ENCODE measurements around the gene HSF5. TPM values are rescaled to one million over a fixed set of nuclear protein-coding genes. Genes with fewer than 3 reads are reported as not detected.

HSF5 gene
- total and polyA plus RNA-seq, 4 donors, result 0.09 to 0.17 TPM; not detected in 2

DNA sequence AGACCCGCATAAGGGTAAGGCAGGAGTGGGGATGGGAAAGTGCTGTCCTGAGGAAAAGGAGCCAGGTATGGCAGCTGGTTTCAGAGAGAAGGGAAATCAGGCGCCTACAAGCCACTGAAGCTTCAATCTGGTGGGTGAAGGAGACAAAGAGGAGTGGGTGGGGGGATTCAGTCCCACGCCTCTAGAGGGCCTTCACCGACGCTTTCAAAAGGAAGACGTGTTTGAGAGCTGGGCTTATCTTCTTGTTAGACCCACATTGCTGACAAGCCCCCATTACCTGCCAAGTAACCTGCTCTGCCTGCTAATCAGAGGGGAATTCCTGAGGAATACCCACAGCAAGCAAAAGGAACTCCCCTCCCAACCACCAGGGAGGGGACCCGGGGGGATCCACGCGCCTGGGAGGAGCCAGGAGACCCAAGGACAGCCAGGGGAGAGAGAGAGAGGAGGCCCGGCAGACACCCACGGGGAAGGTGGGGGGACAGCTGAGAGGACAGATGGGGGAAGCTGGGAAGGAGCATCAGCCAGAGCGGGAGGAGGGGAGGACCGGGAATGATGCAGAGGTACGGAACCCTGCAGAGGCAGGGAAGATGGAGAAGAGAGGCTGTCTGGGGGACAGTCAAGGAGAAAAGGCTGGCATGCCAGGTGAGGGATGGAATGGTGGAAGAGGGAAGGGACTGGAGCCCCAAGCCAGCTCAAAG, 25.2 kb upstream of the HSF5 start:
- WGBS, result 59% methylated on average over 14 of the region's 14 CpGs
- Histone ChIP-seq H3K27me3 (ENCODE audit: control insufficient read depth in 4 of 4, insufficient read depth in 4 of 4, low read length in 3 of 4) (no peaks in the 10 kb centered on the region), H3K36me3 (ENCODE audit: control insufficient read depth in 4 of 4, insufficient read depth in 3 of 4, low read depth in 1 of 4, low read length in 3 of 4) (peaks cover 8 to 29% (median 27%) of the 10 kb centered on the region in 4 donors), H3K9me3 (ENCODE audit: control insufficient read depth in 4 of 4, low read length in 3 of 4) (no peaks in the 10 kb centered on the region), H3K4me3 (ENCODE audit: low read depth in 1 of 3, low read length in 3 of 3) (peak overlapping the region; percentile 21 to 68 (median 63)), H3K9ac (ENCODE audit: low read depth in 1 of 2, low read length in 2 of 2) (peak overlapping the region in 1 of 2 donors; percentile 39), H3K27ac (ENCODE audit: low read depth in 1 of 2, low read length in 2 of 2) (peak overlapping the region; percentile 14 to 52), H3K4me1 (ENCODE audit: control insufficient read depth in 4 of 4, insufficient read depth in 4 of 4, low read length in 3 of 4) (peaks cover 3 to 66% (median 49%) of the 10 kb centered on the region in 4 donors)
- TF ChIP-seq, protein P1, sequence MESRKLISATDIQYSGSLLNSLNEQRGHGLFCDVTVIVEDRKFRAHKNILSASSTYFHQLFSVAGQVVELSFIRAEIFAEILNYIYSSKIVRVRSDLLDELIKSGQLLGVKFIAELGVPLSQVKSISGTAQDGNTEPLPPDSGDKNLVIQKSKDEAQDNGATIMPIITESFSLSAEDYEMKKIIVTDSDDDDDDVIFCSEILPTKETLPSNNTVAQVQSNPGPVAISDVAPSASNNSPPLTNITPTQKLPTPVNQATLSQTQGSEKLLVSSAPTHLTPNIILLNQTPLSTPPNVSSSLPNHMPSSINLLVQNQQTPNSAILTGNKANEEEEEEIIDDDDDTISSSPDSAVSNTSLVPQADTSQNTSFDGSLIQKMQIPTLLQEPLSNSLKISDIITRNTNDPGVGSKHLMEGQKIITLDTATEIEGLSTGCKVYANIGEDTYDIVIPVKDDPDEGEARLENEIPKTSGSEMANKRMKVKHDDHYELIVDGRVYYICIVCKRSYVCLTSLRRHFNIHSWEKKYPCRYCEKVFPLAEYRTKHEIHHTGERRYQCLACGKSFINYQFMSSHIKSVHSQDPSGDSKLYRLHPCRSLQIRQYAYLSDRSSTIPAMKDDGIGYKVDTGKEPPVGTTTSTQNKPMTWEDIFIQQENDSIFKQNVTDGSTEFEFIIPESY (IDR thresholded peaks at IDR 0.05), result no peak
- TF ChIP-seq TAF1 (conservative IDR thresholded peaks at IDR 0.05) (no peak), RXRA (IDR thresholded peaks at IDR 0.05) (no peak), YY1 (IDR thresholded peaks at IDR 0.05) (no peak), GABPA (IDR thresholded peaks at IDR 0.05 in 1 of 2, conservative IDR thresholded peaks at IDR 0.05 in 1 of 2) (no peak), FOXA1 (IDR thresholded peaks at IDR 0.05) (no peak)
- no peak for DNase-seq (ENCODE audit: low spot score)

DNA sequence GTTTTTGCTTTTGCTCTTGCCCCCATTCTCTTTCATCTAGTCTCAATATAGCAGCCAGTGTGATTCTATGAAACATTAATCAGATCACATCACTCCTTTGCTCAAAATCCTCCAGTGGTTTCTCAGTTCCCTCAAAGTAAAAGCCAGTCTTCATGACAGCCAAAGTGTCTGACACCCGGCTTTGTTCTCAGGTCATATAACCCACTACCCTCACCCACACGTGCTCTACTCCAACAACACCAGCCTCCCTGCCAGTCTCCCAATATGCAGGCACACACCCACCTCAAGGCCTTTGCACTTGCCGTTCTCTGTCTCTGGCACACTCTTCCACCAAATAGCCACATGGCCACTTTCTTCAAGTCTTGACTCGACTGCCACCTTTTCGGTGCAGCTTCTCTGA, 21.9 kb upstream of the HSF5 start:
- Histone ChIP-seq H3K36me3 (ENCODE audit: control insufficient read depth in 4 of 4, insufficient read depth in 3 of 4, low read depth in 1 of 4, low read length in 3 of 4) (peaks cover 14 to 50% (median 44%) of the 10 kb centered on the region in 4 donors), H3K4me1 (ENCODE audit: control insufficient read depth in 4 of 4, insufficient read depth in 4 of 4, low read length in 3 of 4) (peaks cover 6 to 60% (median 33%) of the 10 kb centered on the region in 4 donors), H3K27me3 (ENCODE audit: control insufficient read depth in 4 of 4, insufficient read depth in 4 of 4, low read length in 3 of 4) (no peaks in the 10 kb centered on the region), H3K27ac (ENCODE audit: low read depth in 1 of 2, low read length in 2 of 2) (no peak overlapping the region), H3K4me3 (ENCODE audit: low read depth in 1 of 3, low read length in 3 of 3) (no peak overlapping the region), H3K9ac (ENCODE audit: low read depth in 1 of 2, low read length in 2 of 2) (no peak overlapping the region), H3K9me3 (ENCODE audit: control insufficient read depth in 4 of 4, low read length in 3 of 4) (no peaks in the 10 kb centered on the region)
- TF ChIP-seq, protein P1 (IDR thresholded peaks at IDR 0.05), result no peak
- TF ChIP-seq FOXA2 (IDR thresholded peaks at IDR 0.05) (no peak), NR2F2 (IDR thresholded peaks at IDR 0.05) (no peak), FOXA1 (IDR thresholded peaks at IDR 0.05) (no peak), TAF1 (conservative IDR thresholded peaks at IDR 0.05) (no peak), YY1 (IDR thresholded peaks at IDR 0.05) (no peak), JUND (IDR thresholded peaks at IDR 0.05) (no peak), GABPA (IDR thresholded peaks at IDR 0.05 in 1 of 2, conservative IDR thresholded peaks at IDR 0.05 in 1 of 2) (no peak), SP1 (IDR thresholded peaks at IDR 0.05) (no peak), RAD21 (IDR thresholded peaks at IDR 0.05) (no peak), EGR1 (IDR thresholded peaks at IDR 0.05; ENCODE audit: low read depth in 2 of 2) (no peak), HNF4A (conservative IDR thresholded peaks at IDR 0.05) (no peak), HNF4G (IDR thresholded peaks at IDR 0.05) (no peak), RXRA (IDR thresholded peaks at IDR 0.05) (no peak)
- TF ChIP-seq, protein P2, sequence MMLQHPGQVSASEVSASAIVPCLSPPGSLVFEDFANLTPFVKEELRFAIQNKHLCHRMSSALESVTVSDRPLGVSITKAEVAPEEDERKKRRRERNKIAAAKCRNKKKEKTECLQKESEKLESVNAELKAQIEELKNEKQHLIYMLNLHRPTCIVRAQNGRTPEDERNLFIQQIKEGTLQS (IDR thresholded peaks at IDR 0.05), result no peak
- TF ChIP-seq, protein P3, sequence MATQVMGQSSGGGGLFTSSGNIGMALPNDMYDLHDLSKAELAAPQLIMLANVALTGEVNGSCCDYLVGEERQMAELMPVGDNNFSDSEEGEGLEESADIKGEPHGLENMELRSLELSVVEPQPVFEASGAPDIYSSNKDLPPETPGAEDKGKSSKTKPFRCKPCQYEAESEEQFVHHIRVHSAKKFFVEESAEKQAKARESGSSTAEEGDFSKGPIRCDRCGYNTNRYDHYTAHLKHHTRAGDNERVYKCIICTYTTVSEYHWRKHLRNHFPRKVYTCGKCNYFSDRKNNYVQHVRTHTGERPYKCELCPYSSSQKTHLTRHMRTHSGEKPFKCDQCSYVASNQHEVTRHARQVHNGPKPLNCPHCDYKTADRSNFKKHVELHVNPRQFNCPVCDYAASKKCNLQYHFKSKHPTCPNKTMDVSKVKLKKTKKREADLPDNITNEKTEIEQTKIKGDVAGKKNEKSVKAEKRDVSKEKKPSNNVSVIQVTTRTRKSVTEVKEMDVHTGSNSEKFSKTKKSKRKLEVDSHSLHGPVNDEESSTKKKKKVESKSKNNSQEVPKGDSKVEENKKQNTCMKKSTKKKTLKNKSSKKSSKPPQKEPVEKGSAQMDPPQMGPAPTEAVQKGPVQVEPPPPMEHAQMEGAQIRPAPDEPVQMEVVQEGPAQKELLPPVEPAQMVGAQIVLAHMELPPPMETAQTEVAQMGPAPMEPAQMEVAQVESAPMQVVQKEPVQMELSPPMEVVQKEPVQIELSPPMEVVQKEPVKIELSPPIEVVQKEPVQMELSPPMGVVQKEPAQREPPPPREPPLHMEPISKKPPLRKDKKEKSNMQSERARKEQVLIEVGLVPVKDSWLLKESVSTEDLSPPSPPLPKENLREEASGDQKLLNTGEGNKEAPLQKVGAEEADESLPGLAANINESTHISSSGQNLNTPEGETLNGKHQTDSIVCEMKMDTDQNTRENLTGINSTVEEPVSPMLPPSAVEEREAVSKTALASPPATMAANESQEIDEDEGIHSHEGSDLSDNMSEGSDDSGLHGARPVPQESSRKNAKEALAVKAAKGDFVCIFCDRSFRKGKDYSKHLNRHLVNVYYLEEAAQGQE (IDR thresholded peaks at IDR 0.05), result no peak
- TF ChIP-seq, protein P4, sequence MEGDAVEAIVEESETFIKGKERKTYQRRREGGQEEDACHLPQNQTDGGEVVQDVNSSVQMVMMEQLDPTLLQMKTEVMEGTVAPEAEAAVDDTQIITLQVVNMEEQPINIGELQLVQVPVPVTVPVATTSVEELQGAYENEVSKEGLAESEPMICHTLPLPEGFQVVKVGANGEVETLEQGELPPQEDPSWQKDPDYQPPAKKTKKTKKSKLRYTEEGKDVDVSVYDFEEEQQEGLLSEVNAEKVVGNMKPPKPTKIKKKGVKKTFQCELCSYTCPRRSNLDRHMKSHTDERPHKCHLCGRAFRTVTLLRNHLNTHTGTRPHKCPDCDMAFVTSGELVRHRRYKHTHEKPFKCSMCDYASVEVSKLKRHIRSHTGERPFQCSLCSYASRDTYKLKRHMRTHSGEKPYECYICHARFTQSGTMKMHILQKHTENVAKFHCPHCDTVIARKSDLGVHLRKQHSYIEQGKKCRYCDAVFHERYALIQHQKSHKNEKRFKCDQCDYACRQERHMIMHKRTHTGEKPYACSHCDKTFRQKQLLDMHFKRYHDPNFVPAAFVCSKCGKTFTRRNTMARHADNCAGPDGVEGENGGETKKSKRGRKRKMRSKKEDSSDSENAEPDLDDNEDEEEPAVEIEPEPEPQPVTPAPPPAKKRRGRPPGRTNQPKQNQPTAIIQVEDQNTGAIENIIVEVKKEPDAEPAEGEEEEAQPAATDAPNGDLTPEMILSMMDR (IDR thresholded peaks at IDR 0.05; ENCODE audit: low read depth, low read length, missing input control), result no peak
- TF ChIP-seq, protein P5, sequence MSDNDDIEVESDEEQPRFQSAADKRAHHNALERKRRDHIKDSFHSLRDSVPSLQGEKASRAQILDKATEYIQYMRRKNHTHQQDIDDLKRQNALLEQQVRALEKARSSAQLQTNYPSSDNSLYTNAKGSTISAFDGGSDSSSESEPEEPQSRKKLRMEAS (IDR thresholded peaks at IDR 0.05), result no peak
- no peak for DNase-seq (ENCODE audit: low spot score)
- 90% methylated on average over 5 of the region's 5 CpGs for WGBS

Measured in liver (tissue), 9 donors.